ENCODE data around the gene FXYD2.

FXYD2 gene

GRCh38 chr11:117796456-117796871, 28.1 kb downstream of the FXYD2 start:
- no peak for DNase-seq (ENCODE audit: low spot score)

GRCh38 chr11:117795638-117796455, 28.7 kb downstream of the FXYD2 start:
- no peak for DNase-seq (ENCODE audit: low spot score)

GRCh38 chr11:117794772-117795629, 29.5 kb downstream of the FXYD2 start:
- no peak for DNase-seq (ENCODE audit: low spot score)

- no peak for DNase-seq (ENCODE audit: low spot score)
These were observed 30.4 kb downstream of the FXYD2 start for GRCh38 chr11:117794135-117794534.

GRCh38 chr11:117793583-117793982, 31.0 kb downstream of the FXYD2 start:
- no peak for DNase-seq (ENCODE audit: low spot score)

GRCh38 chr11:117792992-117793391, 31.6 kb downstream of the FXYD2 start:
- no peak for DNase-seq (ENCODE audit: low spot score)

- no peak for DNase-seq (ENCODE audit: low spot score)
These were observed 32.3 kb downstream of the FXYD2 start for GRCh38 chr11:117792241-117792640.

GRCh38 chr11:117790279-117790678, 34.3 kb downstream of the FXYD2 start:
- DNase-seq (ENCODE audit: low spot score): no peak

- DNase-seq (ENCODE audit: low spot score): no peak
These were observed 35.3 kb downstream of the FXYD2 start for GRCh38 chr11:117789241-117789640.

- DNase-seq (ENCODE audit: low spot score): no peak
These were observed 38.2 kb downstream of the FXYD2 start for GRCh38 chr11:117786135-117786870.

- DNase-seq (ENCODE audit: low spot score): no peak
These were observed 42.4 kb downstream of the FXYD2 start for GRCh38 chr11:117782101-117782500.

GRCh38 chr11:117781627-117782026, 42.9 kb downstream of the FXYD2 start:
- no peak for DNase-seq (ENCODE audit: low spot score)

- no peak for DNase-seq (ENCODE audit: low spot score)
These were observed 44.1 kb downstream of the FXYD2 start for GRCh38 chr11:117780456-117780855.

GRCh38 chr11:117774553-117774952, 50.0 kb downstream of the FXYD2 start:
- no peak for DNase-seq (ENCODE audit: low spot score)

- no peak for DNase-seq (ENCODE audit: low spot score)
These were observed 52.2 kb downstream of the FXYD2 start for GRCh38 chr11:117772360-117772759.

GRCh38 chr11:117771841-117772240, 52.7 kb downstream of the FXYD2 start:
- DNase-seq (ENCODE audit: low spot score): no peak

GRCh38 chr11:117771197-117771596, 53.3 kb downstream of the FXYD2 start:
- DNase-seq (ENCODE audit: low spot score): no peak

GRCh38 chr11:117770061-117770460, 54.5 kb downstream of the FXYD2 start:
- no peak for DNase-seq (ENCODE audit: low spot score)
